ENCODE data around the gene MYL12A. TPM values are rescaled to one million over a fixed set of nuclear protein-coding genes. Genes with fewer than 3 reads are reported as not detected.

Gene MYL12A
- total RNA-seq, 1 donor from 2014 or later, result 702 TPM

DNA sequence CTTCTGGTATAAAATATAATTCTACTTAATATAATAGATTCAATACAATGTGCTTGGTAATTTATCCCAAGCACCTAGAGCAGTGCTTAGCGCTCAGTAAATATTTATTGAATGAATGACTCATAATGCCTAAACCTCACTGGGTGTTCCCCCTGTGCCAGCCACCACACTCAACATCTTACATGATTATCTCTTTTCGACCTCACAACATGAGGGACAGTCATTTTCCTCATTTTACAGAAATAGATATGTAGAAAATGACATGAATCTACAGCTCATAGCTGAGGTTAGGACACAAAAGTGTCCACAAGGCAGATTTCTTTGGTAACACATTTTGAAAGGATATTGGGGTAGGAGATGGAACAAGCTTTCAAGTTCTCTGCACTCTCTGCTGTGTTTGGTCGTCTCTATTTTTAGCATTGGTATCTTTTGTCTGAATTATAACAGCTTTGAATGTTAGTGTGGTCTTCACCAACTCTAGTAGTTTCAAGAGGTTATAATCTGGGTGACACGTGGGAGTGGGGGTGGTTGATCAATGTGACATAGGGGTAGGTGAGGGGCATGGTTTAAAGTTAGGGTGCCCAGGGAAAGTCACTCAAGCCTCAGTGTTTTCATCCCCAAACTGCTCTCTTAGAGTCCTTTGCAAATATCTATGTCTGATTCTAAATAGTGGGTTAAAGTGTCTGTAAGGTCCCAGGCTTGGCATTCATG is 37.6 kb upstream of the MYL12A start:
- FAIRE-seq (no peak), DNase-seq (ENCODE audit: low read depth) (peak; percentile 64)
- TF ChIP-seq, protein P1, sequence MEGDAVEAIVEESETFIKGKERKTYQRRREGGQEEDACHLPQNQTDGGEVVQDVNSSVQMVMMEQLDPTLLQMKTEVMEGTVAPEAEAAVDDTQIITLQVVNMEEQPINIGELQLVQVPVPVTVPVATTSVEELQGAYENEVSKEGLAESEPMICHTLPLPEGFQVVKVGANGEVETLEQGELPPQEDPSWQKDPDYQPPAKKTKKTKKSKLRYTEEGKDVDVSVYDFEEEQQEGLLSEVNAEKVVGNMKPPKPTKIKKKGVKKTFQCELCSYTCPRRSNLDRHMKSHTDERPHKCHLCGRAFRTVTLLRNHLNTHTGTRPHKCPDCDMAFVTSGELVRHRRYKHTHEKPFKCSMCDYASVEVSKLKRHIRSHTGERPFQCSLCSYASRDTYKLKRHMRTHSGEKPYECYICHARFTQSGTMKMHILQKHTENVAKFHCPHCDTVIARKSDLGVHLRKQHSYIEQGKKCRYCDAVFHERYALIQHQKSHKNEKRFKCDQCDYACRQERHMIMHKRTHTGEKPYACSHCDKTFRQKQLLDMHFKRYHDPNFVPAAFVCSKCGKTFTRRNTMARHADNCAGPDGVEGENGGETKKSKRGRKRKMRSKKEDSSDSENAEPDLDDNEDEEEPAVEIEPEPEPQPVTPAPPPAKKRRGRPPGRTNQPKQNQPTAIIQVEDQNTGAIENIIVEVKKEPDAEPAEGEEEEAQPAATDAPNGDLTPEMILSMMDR (IDR thresholded peaks at IDR 0.05; ENCODE audit: insufficient read depth, low read length, severe bottlenecking), result no peak
- Histone ChIP-seq H3K27me3 (ENCODE audit: control insufficient read depth, insufficient read depth, low read length) (peaks cover 2% of the 10 kb centered on the region), H3K4me3 (ENCODE audit: low read depth, low read length) (no peak overlapping the region), H3K36me3 (ENCODE audit: control insufficient read depth, insufficient read depth, low read length) (no peaks in the 10 kb centered on the region)

DNA sequence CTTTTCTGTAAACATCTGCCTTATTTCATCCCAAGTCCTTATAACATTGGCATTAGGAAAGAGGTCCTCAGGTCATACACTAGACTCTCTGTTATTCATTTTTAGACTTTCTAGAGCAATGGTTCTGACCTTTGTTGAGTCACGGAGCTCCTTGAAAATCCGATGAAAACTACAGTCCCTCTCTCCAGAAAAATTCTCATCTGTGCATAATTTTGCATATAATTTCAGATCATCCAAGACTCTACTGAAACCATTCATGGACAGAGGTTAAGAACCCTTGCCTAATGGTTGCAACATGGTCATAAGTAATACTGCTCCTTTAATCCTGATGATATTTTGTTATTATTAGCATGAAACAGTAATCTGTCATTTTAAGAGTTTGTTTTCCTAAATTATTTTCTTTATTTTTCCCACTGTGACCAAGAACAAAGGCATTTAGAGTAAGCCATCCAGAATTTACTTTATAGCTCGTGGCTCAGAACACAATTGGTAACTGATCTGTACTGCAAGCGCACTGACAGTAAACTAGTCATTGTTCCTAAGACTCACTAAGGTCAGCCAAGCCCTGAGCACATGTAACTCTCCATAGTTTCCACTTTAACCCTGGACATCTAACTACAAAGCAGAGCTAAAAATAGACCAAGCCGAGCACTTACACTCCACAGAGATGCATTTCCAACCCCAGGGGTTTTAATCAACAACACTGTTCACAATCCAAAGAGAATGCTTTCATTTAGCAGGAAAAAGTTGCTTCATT is 36.2 kb upstream of the MYL12A start:
- Histone ChIP-seq H3K27me3 (ENCODE audit: control insufficient read depth, insufficient read depth, low read length) (peaks cover 2% of the 10 kb centered on the region), H3K36me3 (ENCODE audit: control insufficient read depth, insufficient read depth, low read length) (no peaks in the 10 kb centered on the region), H3K4me3 (ENCODE audit: low read depth, low read length) (no peak overlapping the region)
- FAIRE-seq (no peak), DNase-seq (ENCODE audit: low read depth) (no peak)
- TF ChIP-seq, protein P1 (IDR thresholded peaks at IDR 0.05; ENCODE audit: insufficient read depth, low read length, severe bottlenecking), result no peak

DNA sequence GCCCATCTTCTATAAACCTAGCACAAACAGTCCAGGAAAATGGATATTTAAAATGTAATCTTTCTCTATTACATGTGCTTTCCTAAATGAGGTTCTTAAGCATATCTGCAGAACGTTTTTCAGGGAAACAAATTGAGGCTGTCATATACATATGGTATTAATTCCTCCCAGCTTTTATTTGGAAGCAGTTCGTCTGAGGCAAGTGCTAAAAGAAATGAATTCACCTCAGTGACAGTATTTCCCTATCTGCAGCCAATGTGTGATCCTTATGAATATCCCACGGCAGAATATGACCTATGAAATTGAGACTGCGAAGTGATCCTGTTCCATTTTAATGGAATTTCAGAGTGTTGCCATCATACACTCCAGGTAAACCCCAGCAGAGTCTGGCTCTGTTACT is 34.9 kb upstream of the MYL12A start:
- Histone ChIP-seq H3K36me3 (ENCODE audit: control insufficient read depth, insufficient read depth, low read length) (no peaks in the 10 kb centered on the region), H3K4me3 (ENCODE audit: low read depth, low read length) (no peak overlapping the region), H3K27me3 (ENCODE audit: control insufficient read depth, insufficient read depth, low read length) (peaks cover 2% of the 10 kb centered on the region)
- FAIRE-seq (no peak), DNase-seq (ENCODE audit: low read depth) (no peak)
- TF ChIP-seq, protein P1 (IDR thresholded peaks at IDR 0.05; ENCODE audit: insufficient read depth, low read length, severe bottlenecking), result no peak

DNA sequence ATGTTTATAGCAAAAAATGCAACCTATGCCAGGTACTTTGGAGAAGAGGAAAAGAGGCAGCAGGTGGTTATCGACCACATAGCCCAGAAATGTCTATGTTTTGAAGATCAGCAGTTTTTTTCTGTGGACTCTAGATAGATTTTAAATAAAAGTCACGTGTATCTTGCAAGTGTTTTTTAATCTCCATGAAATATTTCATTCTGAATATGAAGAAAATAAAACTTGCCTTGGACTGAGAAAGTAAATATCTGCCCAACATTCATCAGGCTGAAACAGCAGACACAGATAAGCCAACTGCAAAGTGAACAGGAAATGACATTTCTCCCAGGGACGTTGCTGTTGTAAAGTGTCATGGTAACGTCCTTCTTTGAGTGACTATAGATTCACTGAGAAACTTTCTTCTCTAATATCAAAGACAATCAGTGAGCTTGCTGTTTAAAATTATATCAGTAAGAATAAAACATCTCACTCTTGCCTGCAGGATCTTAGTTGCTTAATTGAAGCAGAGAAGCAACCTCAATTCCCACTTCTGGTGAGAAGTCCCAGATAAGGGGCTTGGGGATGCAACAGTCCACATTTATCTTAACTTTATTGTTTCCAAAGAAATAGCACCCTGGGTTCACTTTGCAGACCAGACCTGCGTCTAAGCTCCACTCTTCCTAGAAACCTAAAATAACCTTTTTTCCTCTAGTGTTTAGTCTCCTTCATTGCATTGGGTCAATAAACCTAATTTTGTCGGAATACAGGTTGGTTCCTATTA is 34.1 kb upstream of the MYL12A start:
- no peak for DNase-seq (ENCODE audit: low read depth)
- TF ChIP-seq, protein P1 (IDR thresholded peaks at IDR 0.05; ENCODE audit: insufficient read depth, low read length, severe bottlenecking), result no peak
- no peak for FAIRE-seq
- H3K36me3 ChIP-seq (ENCODE audit: control insufficient read depth, insufficient read depth, low read length), result no peaks in the 10 kb centered on the region
- no peak overlapping the region for H3K4me3 ChIP-seq (ENCODE audit: low read depth, low read length)
- peaks cover 2% of the 10 kb centered on the region for H3K27me3 ChIP-seq (ENCODE audit: control insufficient read depth, insufficient read depth, low read length)

DNA sequence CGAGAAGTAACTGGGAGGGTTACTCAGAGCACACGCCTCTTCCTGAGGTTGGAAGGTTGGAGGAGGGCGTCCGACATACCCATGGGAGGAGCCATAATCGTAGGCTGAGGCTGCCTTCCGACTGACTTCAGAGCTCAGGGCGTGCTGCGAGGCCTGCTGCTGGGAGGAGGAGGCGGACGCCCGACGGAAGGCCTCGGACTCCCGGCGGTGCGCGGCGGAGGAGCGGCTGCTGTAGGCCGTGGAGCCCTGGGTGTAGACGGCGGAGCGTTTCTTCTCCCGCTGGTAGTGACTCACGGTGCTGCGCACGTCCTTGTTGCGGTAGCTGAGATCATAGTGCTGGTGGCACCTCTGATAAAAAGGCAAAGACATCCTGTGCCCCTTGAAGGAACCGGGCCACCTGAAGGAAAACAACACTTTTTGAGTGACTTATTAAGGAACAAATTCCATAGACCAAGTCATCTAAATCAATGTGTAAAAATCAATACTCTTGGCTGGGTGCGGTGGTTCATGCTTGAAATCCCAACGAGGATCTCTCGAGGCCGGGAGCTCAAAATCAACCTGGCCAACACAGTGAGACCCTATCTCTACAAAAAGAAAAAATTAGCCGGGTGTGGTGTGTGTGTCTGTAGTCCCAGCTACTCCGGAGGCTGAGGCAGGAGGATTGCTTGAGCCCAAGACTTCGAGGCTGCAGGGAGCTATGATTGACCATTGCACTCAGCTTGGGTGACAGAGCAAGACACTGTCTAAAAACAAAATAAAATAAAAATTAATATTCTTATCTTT is 32.6 kb upstream of the MYL12A start:
- FAIRE-seq (no peak), DNase-seq (ENCODE audit: low read depth) (no peak)
- TF ChIP-seq, protein P1 (IDR thresholded peaks at IDR 0.05; ENCODE audit: insufficient read depth, low read length, severe bottlenecking), result no peak
- Histone ChIP-seq H3K36me3 (ENCODE audit: control insufficient read depth, insufficient read depth, low read length) (no peaks in the 10 kb centered on the region), H3K4me3 (ENCODE audit: low read depth, low read length) (no peak overlapping the region), H3K27me3 (ENCODE audit: control insufficient read depth, insufficient read depth, low read length) (peaks cover 2% of the 10 kb centered on the region)
